Vagina (tissue), 2 donors: ENCODE measurements around the gene INPP4B. TPM values are rescaled to one million over a fixed set of nuclear protein-coding genes. Genes with fewer than 3 reads are reported as not detected.

Experiments used
- DNase-seq, 2 donors: peaks; one replicate each; pipeline ENCODE4 v3.0.0-alpha.2; 2017; ENCODE audit errors: extremely low spot score in 2 of 2
- H3K27ac ChIP-seq: fragments of 200-600 bp; sonication (generic); one replicate; pipeline ENCODE4 v1.5.1; 2019
- H3K27me3 ChIP-seq: fragments of 200-600 bp; sonication (generic); one replicate; pipeline ENCODE4 v1.5.1; 2019
- H3K36me3 ChIP-seq, 2 donors: fragments of 200-600 bp; sonication (generic); one replicate each; pipeline ENCODE4 v1.5.1; 2017 to 2019
- H3K4me1 ChIP-seq: fragments of 200-600 bp; sonication (generic); one replicate; pipeline ENCODE4 v1.5.1; 2019
- H3K4me3 ChIP-seq, 2 donors: fragments of 200-600 bp; sonication (generic); 1 replicate in 1 of 2; 2 replicates in 1 of 2; pipeline ENCODE4 v1.5.1; 2016 to 2019
- H3K9me3 ChIP-seq: fragments of 200-600 bp; sonication (generic); one replicate; pipeline ENCODE4 v1.5.1; 2019
- CTCF ChIP-seq, 3 experiments: fragments of 450-650 bp in 2 of 3; fragments of 200-600 bp in 1 of 3; sonication (generic) in 1 of 3; IDR thresholded peaks; one replicate each; pipeline ENCODE4 v1.5.1; 2017 to 2019; ENCODE audit warnings: antibody characterized with exemption in 3 of 3, mild to moderate bottlenecking in 2 of 3, moderate library complexity in 2 of 3
- POLR2A ChIP-seq, 2 donors: fragments of 450-650 bp; IDR thresholded peaks; one replicate each; pipeline ENCODE4 v1.6.1; 2017; ENCODE audit warnings: antibody characterized with exemption in 2 of 2, mild to moderate bottlenecking in 2 of 2, moderate library complexity in 2 of 2
- POLR2AphosphoS5 ChIP-seq, 2 donors: sonication (generic); formaldehyde crosslinking; IDR thresholded peaks; one replicate each; pipeline ENCODE4 v1.9.0; 2017; ENCODE audit warnings: antibody characterized with exemption in 2 of 2, mild to moderate bottlenecking in 2 of 2, low read depth in 1 of 2; ENCODE audit not compliant: insufficient read depth in 1 of 2
- intact Hi-C: fragments of 100-400 bp; cut with DNase I; formaldehyde crosslinking; loops from one replicate; pipeline ENCODE4 v1.15.1; 2023
- total RNA-seq: library from RNA; depleted of rRNA; stranded (reverse); fragments of >200 nt; gene quantifications from one replicate; pipeline ENCODE4 v1.2.3, GENCODE V29; 2016

The INPP4B gene
- total RNA-seq, 1 donor from 2014 or later = 21.1 TPM

GRCh38 chr4:142408003-142408441, 438.1 kb downstream of the INPP4B start:
- peak overlapping the region; percentile 81 for H3K27ac ChIP-seq
- H3K4me1 ChIP-seq = peaks cover 41% of the 10 kb centered on the region
- intact Hi-C loops = no loop called here

GRCh38 chr4:142407596-142407995, 438.5 kb downstream of the INPP4B start:
- no peak for TF ChIP-seq CTCF (IDR thresholded peaks at IDR 0.05)
- TF ChIP-seq POLR2AphosphoS5 (IDR thresholded peaks at IDR 0.05; ENCODE audit: insufficient read depth in 1 of 2, low read depth in 1 of 2) = no peak
- no peak for TF ChIP-seq POLR2A (IDR thresholded peaks at IDR 0.05)
- intact Hi-C loops = no loop called here

More at GRCh38 chr4:142408003-142408441, 438.1 kb downstream of the INPP4B start:
- no peak for DNase-seq
- TF ChIP-seq CTCF (IDR thresholded peaks at IDR 0.05) (no peak), POLR2A (IDR thresholded peaks at IDR 0.05) (no peak), POLR2AphosphoS5 (IDR thresholded peaks at IDR 0.05; ENCODE audit: insufficient read depth in 1 of 2, low read depth in 1 of 2) (no peak)
- Histone ChIP-seq H3K27me3 (no peaks in the 10 kb centered on the region), H3K36me3 (no peaks in the 10 kb centered on the region), H3K9me3 (no peaks in the 10 kb centered on the region), H3K4me3 (no peak overlapping the region)

GRCh38 chr4:142406917-142407501, 439.1 kb downstream of the INPP4B start:
- no peaks in the 10 kb centered on the region for H3K9me3 ChIP-seq

More at GRCh38 chr4:142407596-142407995, 438.5 kb downstream of the INPP4B start:
- no peaks in the 10 kb centered on the region for H3K9me3 ChIP-seq
- peaks cover 45% of the 10 kb centered on the region for H3K4me1 ChIP-seq
- H3K4me3 ChIP-seq = no peak overlapping the region
- no peak for DNase-seq
- H3K27me3 ChIP-seq = no peaks in the 10 kb centered on the region
- H3K36me3 ChIP-seq = no peaks in the 10 kb centered on the region
- peak overlapping the region; percentile 81 for H3K27ac ChIP-seq

GRCh38 chr4:142406499-142406835, 439.6 kb downstream of the INPP4B start:
- Histone ChIP-seq H3K27me3 (no peaks in the 10 kb centered on the region), H3K27ac (peak overlapping the region; percentile 81), H3K36me3 (no peaks in the 10 kb centered on the region), H3K4me1 (peaks cover 55% of the 10 kb centered on the region), H3K4me3 (no peak overlapping the region), H3K9me3 (no peaks in the 10 kb centered on the region)
- DNase-seq = no peak
- intact Hi-C loops = no loop called here
- TF ChIP-seq POLR2AphosphoS5 (IDR thresholded peaks at IDR 0.05; ENCODE audit: insufficient read depth in 1 of 2, low read depth in 1 of 2) = no peak
- TF ChIP-seq POLR2A (IDR thresholded peaks at IDR 0.05) = no peak
- no peak for TF ChIP-seq CTCF (IDR thresholded peaks at IDR 0.05)

More at GRCh38 chr4:142406917-142407501, 439.1 kb downstream of the INPP4B start:
- Histone ChIP-seq H3K27ac (peak overlapping the region; percentile 81), H3K4me3 (no peak overlapping the region), H3K27me3 (no peaks in the 10 kb centered on the region), H3K36me3 (no peaks in the 10 kb centered on the region), H3K4me1 (peaks cover 51% of the 10 kb centered on the region)
- TF ChIP-seq CTCF (IDR thresholded peaks at IDR 0.05) = no peak
- TF ChIP-seq POLR2A (IDR thresholded peaks at IDR 0.05) = no peak
- no peak for TF ChIP-seq POLR2AphosphoS5 (IDR thresholded peaks at IDR 0.05; ENCODE audit: insufficient read depth in 1 of 2, low read depth in 1 of 2)
- intact Hi-C loops = no loop called here
- no peak for DNase-seq

GRCh38 chr4:142405695-142406498, 440.2 kb downstream of the INPP4B start:
- peak overlapping the region; percentile 81 for H3K27ac ChIP-seq
- no peaks in the 10 kb centered on the region for H3K27me3 ChIP-seq
- no peaks in the 10 kb centered on the region for H3K9me3 ChIP-seq
- TF ChIP-seq POLR2A (IDR thresholded peaks at IDR 0.05) (no peak), POLR2AphosphoS5 (IDR thresholded peaks at IDR 0.05; ENCODE audit: insufficient read depth in 1 of 2, low read depth in 1 of 2) (no peak), CTCF (IDR thresholded peaks at IDR 0.05) (no peak)
- peak overlapping the region; percentile 43 to 51 for H3K4me3 ChIP-seq
- H3K36me3 ChIP-seq = no peaks in the 10 kb centered on the region
- DNase-seq = no peak
- intact Hi-C loops = no loop called here
- peaks cover 55% of the 10 kb centered on the region for H3K4me1 ChIP-seq
